Skeletal muscle cell (primary cell): Measurements from ENCODE around the gene DYRK3.
"Not testable (repeated sequence)": the region's sequence is repeated elsewhere in the genome, so short reads cannot be mapped to it uniquely, and the experiment has no call there.

ENCODE experiments used
- DNase-seq: peaks from one replicate; pipeline ENCODE4 v3.0.0-alpha.2; 2010; ENCODE audit warnings: low read depth
- H3K4me3 ChIP-seq: 2 replicates; pipeline ENCODE4 v1.5.1; 2011; ENCODE audit warnings: low read depth, mild to moderate bottlenecking, control low read depth, low read length, moderate library complexity

DYRK3 gene

GRCh38 chr1:206626396-206626795 is 8.9 kb upstream of the DYRK3 start:
- not testable (repeated sequence) for H3K4me3 ChIP-seq, DNase-seq

GRCh38 chr1:206628916-206629315 is 6.4 kb upstream of the DYRK3 start:
- no peak overlapping the region for H3K4me3 ChIP-seq
- no peak for DNase-seq

GRCh38 chr1:206631085-206631509 is 4.2 kb upstream of the DYRK3 start:
- DNase-seq, result peak; percentile 80
- H3K4me3 ChIP-seq, result no peak overlapping the region

- peak; percentile 91 for DNase-seq
- no peak overlapping the region for H3K4me3 ChIP-seq
These were observed 1.6 kb upstream of the DYRK3 start for GRCh38 chr1:206633708-206634121.

- peak overlapping the region; percentile 90 for H3K4me3 ChIP-seq
- DNase-seq, result peak; percentile 60
These were observed 814 bp upstream of the DYRK3 start for GRCh38 chr1:206634365-206635079.

GRCh38 chr1:206635978-206636345 is 626 bp downstream of the DYRK3 start:
- H3K4me3 ChIP-seq, result peak overlapping the region; percentile 90

GRCh38 chr1:206636671-206637070 is 1.3 kb downstream of the DYRK3 start:
- DNase-seq, result no peak
- H3K4me3 ChIP-seq, result peak overlapping the region; percentile 90

More at GRCh38 chr1:206635978-206636345, 626 bp downstream of the DYRK3 start:
- DNase-seq, result no peak

- DNase-seq, result no peak
- H3K4me3 ChIP-seq, result no peak overlapping the region
These were observed 2.3 kb downstream of the DYRK3 start for GRCh38 chr1:206637605-206638004.

GRCh38 chr1:206642074-206642473 is 6.7 kb downstream of the DYRK3 start:
- H3K4me3 ChIP-seq, DNase-seq: not testable (repeated sequence)

- no peak for DNase-seq
- H3K4me3 ChIP-seq, result no peak overlapping the region
These were observed 7.9 kb downstream of the DYRK3 start for GRCh38 chr1:206643118-206643698.

GRCh38 chr1:206646504-206646903 is 11.2 kb downstream of the DYRK3 start:
- DNase-seq, result no peak
- H3K4me3 ChIP-seq, result no peak overlapping the region

- no peak for DNase-seq
- H3K4me3 ChIP-seq, result no peak overlapping the region
These were observed 11.9 kb downstream of the DYRK3 start for GRCh38 chr1:206647224-206647623.

- H3K4me3 ChIP-seq, result no peak overlapping the region
- DNase-seq, result no peak
These were observed 14.1 kb downstream of the DYRK3 start for GRCh38 chr1:206649261-206649921.

GRCh38 chr1:206651014-206651413 is 15.7 kb downstream of the DYRK3 start:
- DNase-seq, result no peak
- H3K4me3 ChIP-seq, result no peak overlapping the region

- no peak overlapping the region for H3K4me3 ChIP-seq
- DNase-seq, result no peak
These were observed 16.9 kb downstream of the DYRK3 start for GRCh38 chr1:206651958-206652890.

GRCh38 chr1:206653715-206654459 is 18.6 kb downstream of the DYRK3 start:
- no peak overlapping the region for H3K4me3 ChIP-seq

GRCh38 chr1:206654828-206655227 is 19.5 kb downstream of the DYRK3 start:
- DNase-seq, result no peak
- no peak overlapping the region for H3K4me3 ChIP-seq

More at GRCh38 chr1:206653715-206654459, 18.6 kb downstream of the DYRK3 start:
- DNase-seq, result no peak

- no peak for DNase-seq
- no peak overlapping the region for H3K4me3 ChIP-seq
These were observed 20.1 kb downstream of the DYRK3 start for GRCh38 chr1:206655471-206655882.

- H3K4me3 ChIP-seq, result no peak overlapping the region
- DNase-seq, result no peak
These were observed 21.6 kb downstream of the DYRK3 start for GRCh38 chr1:206656936-206657335.
